Esophagus muscularis mucosa (tissue), 4 donors: ENCODE data around the gene NUP133. TPM values are rescaled to one million over a fixed set of nuclear protein-coding genes. Genes with fewer than 3 reads are reported as not detected.
A peak's percentile ranks its signal among the peaks of the same experiment; 100 is the strongest.

Experiments used
- DNase-seq: peaks from one replicate; pipeline ENCODE4 v3.0.0-alpha.2; 2017; ENCODE audit errors: extremely low spot score
- H3K27ac ChIP-seq, 4 donors: fragments of 200-600 bp; sonication (generic); replicated peaks in 1 of 4; 1 replicate in 3 of 4; 2 replicates in 1 of 4; pipeline ENCODE4 v1.5.1; 2016 to 2019; ENCODE audit warnings: mild to moderate bottlenecking in 1 of 4
- H3K27me3 ChIP-seq, 4 donors: fragments of 200-600 bp; sonication (generic); one replicate each; pipeline versions ENCODE4 v1.5.1 to v1.6.0; 2016 to 2019
- H3K36me3 ChIP-seq, 4 donors: fragments of 200-600 bp; sonication (generic); one replicate each; pipeline ENCODE4 v1.5.1; 2016 to 2019
- H3K4me1 ChIP-seq, 4 donors: fragments of 200-600 bp; sonication (generic); one replicate each; pipeline ENCODE4 v1.5.1; 2016 to 2019
- H3K4me3 ChIP-seq, 4 donors: fragments of 200-600 bp; sonication (generic); 1 replicate in 2 of 4; 2 replicates in 2 of 4; pipeline ENCODE4 v1.5.1; 2016 to 2019; ENCODE audit warnings: mild to moderate bottlenecking in 4 of 4, moderate library complexity in 1 of 4
- H3K9me3 ChIP-seq, 4 donors: fragments of 200-600 bp; sonication (generic); 1 replicate in 3 of 4; 2 replicates in 1 of 4; pipeline ENCODE4 v1.5.1; 2016 to 2019
- CTCF ChIP-seq, 3 experiments: fragments of 200-600 bp in 2 of 3; fragments of 450-650 bp in 1 of 3; sonication (generic) in 2 of 3; IDR thresholded peaks; one replicate each; pipeline ENCODE4 v1.5.1; 2017 to 2019; ENCODE audit warnings: antibody characterized with exemption in 3 of 3, mild to moderate bottlenecking in 2 of 3, moderate library complexity in 1 of 3
- EP300 ChIP-seq: sonication (generic); formaldehyde crosslinking; IDR thresholded peaks from one replicate; pipeline ENCODE4 v1.6.1; 2017; ENCODE audit warnings: antibody characterized with exemption
- POLR2A ChIP-seq: fragments of 450-650 bp; IDR thresholded peaks from one replicate; pipeline ENCODE4 v1.6.1; 2017; ENCODE audit warnings: antibody characterized with exemption, moderate library complexity, mild to moderate bottlenecking, low read depth
- POLR2AphosphoS5 ChIP-seq, 2 donors: sonication (generic); formaldehyde crosslinking; IDR thresholded peaks; one replicate each; pipeline ENCODE4 v1.6.1; 2017; ENCODE audit warnings: antibody characterized with exemption in 2 of 2
- WGBS: methylation state at CpG from one replicate; pipeline ENCODE4 v1.1.5; 2018; 5-methylcytosine and 5-hydroxymethylcytosine counted together
- intact Hi-C: fragments of 100-400 bp; cut with DNase I; formaldehyde crosslinking; loops from one replicate; pipeline ENCODE4 v1.15.1; 2023
- total RNA-seq, 4 donors: library from RNA; depleted of rRNA; stranded (reverse); fragments of >200 nt; gene quantifications; one replicate each; pipeline versions ENCODE4 v1.1.0 to v1.2.1, GENCODE V29; 2016

NUP133 gene
- total RNA-seq, 4 donors from 2014 or later, result 23.1 to 37.0 (median 24.3) TPM

DNA sequence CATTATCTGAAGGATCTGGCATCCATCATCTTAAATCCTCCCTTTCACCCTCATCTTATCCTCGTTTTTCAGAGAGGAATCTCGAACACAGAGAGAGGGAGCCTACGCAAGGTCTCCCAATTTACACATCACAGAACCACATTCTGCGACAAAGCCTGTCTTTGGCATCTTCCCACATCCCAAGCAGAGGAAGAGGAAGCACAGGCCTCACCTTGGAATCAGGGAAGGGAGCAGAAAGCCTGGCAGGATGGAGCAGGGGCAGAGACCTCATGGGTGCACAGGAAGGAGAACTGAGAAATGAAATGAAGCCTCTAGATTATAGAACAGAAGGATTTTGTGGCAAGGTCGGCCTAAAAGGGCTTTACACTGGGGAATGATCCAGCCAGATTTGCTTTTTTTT is 44.6 kb upstream of the NUP133 start:
- intact Hi-C loops, result no loop called here
- Histone ChIP-seq H3K4me3 (no peak overlapping the region), H3K9me3 (no peaks in the 10 kb centered on the region), H3K27ac (peak overlapping the region in 2 of 4 donors; percentile 30 to 51), H3K36me3 (peaks cover 4 to 17% (median 13%) of the 10 kb centered on the region in 4 donors), H3K4me1 (peaks cover 43 to 81% (median 73%) of the 10 kb centered on the region in 4 donors), H3K27me3 (no peaks in the 10 kb centered on the region)
- no peak for TF ChIP-seq CTCF (IDR thresholded peaks at IDR 0.05)
- TF ChIP-seq EP300, result no peak
- TF ChIP-seq POLR2A, result no peak
- no peak for TF ChIP-seq POLR2AphosphoS5 (IDR thresholded peaks at IDR 0.05)
- no peak for DNase-seq
- 51% methylated on average over 5 of the region's 5 CpGs for WGBS

DNA sequence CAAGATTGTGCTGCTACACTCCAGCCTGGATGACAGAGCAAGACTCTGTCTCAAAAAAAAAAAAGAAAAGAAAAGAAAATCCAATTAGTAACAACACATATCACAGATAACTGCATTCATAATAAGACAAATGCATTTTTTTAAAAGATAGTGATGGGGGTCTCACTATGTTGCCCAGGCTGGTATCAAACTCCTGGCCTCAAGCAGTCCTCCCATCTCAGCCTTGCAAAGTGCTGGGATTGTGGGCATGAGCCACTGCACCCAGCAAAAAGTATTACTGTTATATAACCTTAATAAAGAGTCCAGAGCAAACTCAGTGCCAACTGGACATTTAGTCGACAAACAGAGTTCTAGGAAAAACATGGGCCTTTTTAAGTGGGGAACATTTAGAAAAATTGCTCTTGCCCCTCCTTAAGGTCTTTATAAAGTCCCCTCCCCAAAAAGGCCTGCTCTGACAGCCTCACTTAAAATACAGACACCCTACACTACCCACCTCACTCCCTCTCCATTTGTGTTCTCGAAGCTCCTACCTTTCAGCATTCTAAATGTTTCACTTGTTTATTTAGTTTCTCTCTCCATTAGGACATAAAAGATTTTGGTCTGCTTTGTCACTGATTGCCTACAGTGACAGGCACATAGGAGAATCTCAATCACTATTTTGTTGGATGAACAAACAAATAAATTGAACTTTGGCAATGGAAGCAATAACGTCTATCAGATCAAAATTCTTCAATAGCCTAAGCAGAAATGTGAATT is 42.8 kb upstream of the NUP133 start:
- Histone ChIP-seq H3K27ac (peak overlapping the region; percentile 14 to 55 (median 46)), H3K36me3 (peaks cover 19 to 33% (median 26%) of the 10 kb centered on the region in 4 donors), H3K27me3 (no peaks in the 10 kb centered on the region), H3K4me3 (no peak overlapping the region), H3K4me1 (peaks cover 26 to 63% (median 56%) of the 10 kb centered on the region in 4 donors), H3K9me3 (no peaks in the 10 kb centered on the region)
- 50% methylated on average over 3 of the region's 3 CpGs for WGBS
- TF ChIP-seq CTCF (IDR thresholded peaks at IDR 0.05) (no peak), POLR2A (no peak), EP300 (no peak), POLR2AphosphoS5 (IDR thresholded peaks at IDR 0.05) (no peak)
- intact Hi-C loops, result no loop called here
- no peak for DNase-seq

- Histone ChIP-seq H3K4me3 (no peak overlapping the region), H3K27ac (no peak overlapping the region), H3K27me3 (no peaks in the 10 kb centered on the region), H3K9me3 (no peaks in the 10 kb centered on the region), H3K36me3 (peaks cover 38 to 62% (median 53%) of the 10 kb centered on the region in 4 donors), H3K4me1 (peaks cover 14 to 30% (median 24%) of the 10 kb centered on the region in 4 donors)
- DNase-seq, result no peak
- WGBS, result 95% methylated on average over 7 of the region's 7 CpGs
- no peak for TF ChIP-seq POLR2A
- no peak for TF ChIP-seq CTCF (IDR thresholded peaks at IDR 0.05)
- TF ChIP-seq EP300, result no peak
- TF ChIP-seq POLR2AphosphoS5 (IDR thresholded peaks at IDR 0.05), result no peak
- intact Hi-C loops, result no loop called here
Measured at GRCh38 chr1:229547542-229547941, 39.4 kb upstream of the NUP133 start.

GRCh38 chr1:229544587-229544986 is 36.4 kb upstream of the NUP133 start:
- Histone ChIP-seq H3K9me3 (no peaks in the 10 kb centered on the region), H3K27ac (no peak overlapping the region), H3K4me1 (peaks cover 0 to 2% (median under 1%) of the 10 kb centered on the region in 4 donors), H3K27me3 (no peaks in the 10 kb centered on the region), H3K4me3 (no peak overlapping the region), H3K36me3 (peaks cover 51 to 91% (median 79%) of the 10 kb centered on the region in 4 donors)
- intact Hi-C loops, result no loop called here
- WGBS, result 100% methylated on average over 1 of the region's 1 CpG
- DNase-seq, result no peak
- TF ChIP-seq POLR2AphosphoS5 (IDR thresholded peaks at IDR 0.05) (no peak), EP300 (no peak), CTCF (IDR thresholded peaks at IDR 0.05) (no peak), POLR2A (no peak)
